Mucosa of rectum (tissue), 2 donors: ENCODE results near the gene RHCG.

Experiments used
- H3K27ac ChIP-seq, 2 donors: one replicate each; pipeline ENCODE4 v1.7.0; 2013; ENCODE audit warnings: inconsistent platforms in 2 of 2, low read depth in 2 of 2, low read length in 2 of 2
- H3K27me3 ChIP-seq, 2 donors: one replicate each; pipeline ENCODE4 v1.7.0; 2013; ENCODE audit warnings: low read length in 2 of 2; ENCODE audit not compliant: control insufficient read depth in 2 of 2, insufficient read depth in 2 of 2
- H3K36me3 ChIP-seq, 2 donors: one replicate each; pipeline ENCODE4 v1.7.0; 2013; ENCODE audit warnings: low read length in 2 of 2; ENCODE audit not compliant: control insufficient read depth in 2 of 2, insufficient read depth in 2 of 2
- H3K4me1 ChIP-seq, 2 donors: one replicate each; pipeline ENCODE4 v1.7.0; 2013; ENCODE audit warnings: low read length in 2 of 2, mild to moderate bottlenecking in 1 of 2; ENCODE audit not compliant: control insufficient read depth in 2 of 2, insufficient read depth in 2 of 2
- H3K4me3 ChIP-seq, 2 donors: one replicate each; pipeline ENCODE4 v1.7.0; 2013; ENCODE audit warnings: low read length in 2 of 2
- H3K9ac ChIP-seq, 2 donors: one replicate each; pipeline ENCODE4 v1.7.0; 2013; ENCODE audit warnings: low read length in 2 of 2, low read depth in 1 of 2, mild to moderate bottlenecking in 1 of 2
- H3K9me3 ChIP-seq, 2 donors: one replicate each; pipeline ENCODE4 v1.7.0; 2013; ENCODE audit warnings: low read length in 2 of 2; ENCODE audit not compliant: control insufficient read depth in 2 of 2
- donor health status: healthy.
- donor health status: Normal muscosa, but diverticular disease.

RHCG gene

GRCh38 chr15:89526181-89526580 lies 29.8 kb upstream of the RHCG start:
- Histone ChIP-seq H3K9me3 (no peaks in the 10 kb centered on the region), H3K9ac (no peak overlapping the region), H3K4me1 (no peaks in the 10 kb centered on the region)

GRCh38 chr15:89524184-89524583 lies 27.8 kb upstream of the RHCG start:
- H3K27me3 ChIP-seq: no peaks in the 10 kb centered on the region
- H3K9me3 ChIP-seq: no peaks in the 10 kb centered on the region
- no peaks in the 10 kb centered on the region for H3K4me1 ChIP-seq
- H3K27ac ChIP-seq: no peak overlapping the region
- H3K9ac ChIP-seq: no peak overlapping the region
- H3K36me3 ChIP-seq: no peaks in the 10 kb centered on the region
- H3K4me3 ChIP-seq: no peak overlapping the region

More at GRCh38 chr15:89526181-89526580, 29.8 kb upstream of the RHCG start:
- Histone ChIP-seq H3K4me3 (no peak overlapping the region), H3K27ac (no peak overlapping the region), H3K27me3 (no peaks in the 10 kb centered on the region), H3K36me3 (no peaks in the 10 kb centered on the region)

GRCh38 chr15:89523101-89523500 lies 26.7 kb upstream of the RHCG start:
- Histone ChIP-seq H3K36me3 (no peaks in the 10 kb centered on the region), H3K4me1 (no peaks in the 10 kb centered on the region), H3K9me3 (no peaks in the 10 kb centered on the region), H3K9ac (no peak overlapping the region), H3K27me3 (no peaks in the 10 kb centered on the region), H3K4me3 (no peak overlapping the region), H3K27ac (no peak overlapping the region)

GRCh38 chr15:89521605-89522004 lies 25.2 kb upstream of the RHCG start:
- Histone ChIP-seq H3K4me3 (no peak overlapping the region), H3K27me3 (no peaks in the 10 kb centered on the region), H3K27ac (no peak overlapping the region), H3K4me1 (no peaks in the 10 kb centered on the region), H3K9ac (no peak overlapping the region), H3K36me3 (no peaks in the 10 kb centered on the region), H3K9me3 (no peaks in the 10 kb centered on the region)

- H3K9ac ChIP-seq: no peak overlapping the region
- no peaks in the 10 kb centered on the region for H3K36me3 ChIP-seq
- no peaks in the 10 kb centered on the region for H3K9me3 ChIP-seq
- no peak overlapping the region for H3K27ac ChIP-seq
- H3K4me3 ChIP-seq: no peak overlapping the region
- no peaks in the 10 kb centered on the region for H3K4me1 ChIP-seq
- no peaks in the 10 kb centered on the region for H3K27me3 ChIP-seq
These were observed 19.1 kb upstream of the RHCG start for GRCh38 chr15:89515477-89515876.

- H3K27ac ChIP-seq: no peak overlapping the region
- H3K9me3 ChIP-seq: no peaks in the 10 kb centered on the region
- H3K36me3 ChIP-seq: no peaks in the 10 kb centered on the region
- no peak overlapping the region for H3K9ac ChIP-seq
- no peak overlapping the region for H3K4me3 ChIP-seq
- no peaks in the 10 kb centered on the region for H3K27me3 ChIP-seq
- H3K4me1 ChIP-seq: no peaks in the 10 kb centered on the region
These were observed 18.4 kb upstream of the RHCG start for GRCh38 chr15:89514596-89515406.

GRCh38 chr15:89514186-89514585 lies 17.8 kb upstream of the RHCG start:
- no peak overlapping the region for H3K27ac ChIP-seq
- H3K9ac ChIP-seq: no peak overlapping the region
- H3K4me1 ChIP-seq: no peaks in the 10 kb centered on the region
- no peaks in the 10 kb centered on the region for H3K27me3 ChIP-seq
- H3K36me3 ChIP-seq: no peaks in the 10 kb centered on the region
- no peaks in the 10 kb centered on the region for H3K9me3 ChIP-seq
- no peak overlapping the region for H3K4me3 ChIP-seq

GRCh38 chr15:89513284-89513683 lies 16.9 kb upstream of the RHCG start:
- no peaks in the 10 kb centered on the region for H3K4me1 ChIP-seq
- H3K4me3 ChIP-seq: no peak overlapping the region
- no peaks in the 10 kb centered on the region for H3K27me3 ChIP-seq
- no peak overlapping the region for H3K9ac ChIP-seq
- no peak overlapping the region for H3K27ac ChIP-seq
- H3K36me3 ChIP-seq: no peaks in the 10 kb centered on the region
- no peaks in the 10 kb centered on the region for H3K9me3 ChIP-seq

GRCh38 chr15:89512631-89513030 lies 16.2 kb upstream of the RHCG start:
- Histone ChIP-seq H3K36me3 (no peaks in the 10 kb centered on the region), H3K27ac (no peak overlapping the region), H3K4me1 (no peaks in the 10 kb centered on the region), H3K9ac (no peak overlapping the region), H3K27me3 (no peaks in the 10 kb centered on the region), H3K4me3 (no peak overlapping the region), H3K9me3 (no peaks in the 10 kb centered on the region)

GRCh38 chr15:89506026-89506686 lies 9.8 kb upstream of the RHCG start:
- no peaks in the 10 kb centered on the region for H3K27me3 ChIP-seq
- no peaks in the 10 kb centered on the region for H3K36me3 ChIP-seq
- H3K4me3 ChIP-seq: no peak overlapping the region
- no peaks in the 10 kb centered on the region for H3K9me3 ChIP-seq
- H3K9ac ChIP-seq: no peak overlapping the region
- no peaks in the 10 kb centered on the region for H3K4me1 ChIP-seq
- H3K27ac ChIP-seq: no peak overlapping the region
